ENCODE results near the gene GYS1. TPM values are rescaled to one million over a fixed set of nuclear protein-coding genes. Genes with fewer than 3 reads are reported as not detected.
"Not testable (repeated sequence)": the region's sequence is repeated elsewhere in the genome, so short reads cannot be mapped to it uniquely, and the experiment has no call there.

Gene GYS1
- total RNA-seq, 1 donor = 10.0 TPM

DNA sequence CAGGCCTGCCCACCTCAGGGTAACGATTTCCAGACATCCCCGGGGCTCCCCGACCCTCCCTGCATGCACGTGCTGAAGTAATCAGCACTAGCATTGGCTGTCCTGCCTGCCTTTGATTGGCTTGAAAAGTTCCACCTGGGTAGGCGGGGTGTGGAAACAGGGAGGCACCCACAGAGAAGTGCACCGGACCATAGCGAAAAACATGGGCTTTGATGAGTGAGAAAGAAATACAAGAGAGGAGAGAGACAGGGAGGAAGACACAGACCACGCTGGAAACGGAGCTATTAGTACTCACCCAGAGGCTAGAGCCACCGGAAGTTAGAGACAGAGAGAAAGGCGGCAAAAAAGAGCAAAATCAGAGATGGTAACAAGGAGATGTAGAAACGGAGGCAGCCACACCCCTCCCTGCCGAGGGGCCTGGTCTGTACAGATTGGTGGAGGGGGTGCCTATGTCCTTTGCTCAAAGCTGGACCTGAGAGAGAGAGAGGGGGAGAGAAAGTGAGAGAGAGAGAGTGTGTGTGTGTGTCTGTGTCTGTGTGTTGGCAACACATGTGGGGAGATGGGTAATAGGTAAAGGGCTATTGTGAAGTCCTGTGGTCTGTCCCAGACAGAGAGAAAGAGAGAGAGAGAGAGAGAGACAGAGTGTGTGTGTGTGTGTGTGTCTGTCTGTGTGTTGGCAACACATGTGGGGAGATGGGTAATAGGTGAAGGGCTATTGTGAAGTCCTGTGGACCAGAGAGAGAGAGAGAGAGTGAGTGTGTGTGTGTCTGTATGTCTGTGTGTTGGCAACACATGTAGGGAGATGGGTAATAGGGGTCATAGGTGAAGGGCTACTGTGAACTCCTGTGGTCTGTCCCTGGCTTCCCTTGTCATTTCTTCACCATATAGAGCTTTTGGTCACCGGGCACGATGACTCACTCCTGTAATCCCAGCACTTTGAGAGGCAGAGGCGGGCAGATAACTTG is 28.1 kb upstream of the GYS1 start:
- Histone ChIP-seq H3K4me3 (ENCODE audit: low read length) (no peak overlapping the region), H3K4me1 (ENCODE audit: insufficient read depth, low read length) (peaks cover 22% of the 10 kb centered on the region), H3K9me3 (ENCODE audit: low read depth, low read length) (no peaks in the 10 kb centered on the region), H3K27me3 (ENCODE audit: insufficient read depth, low read length) (peaks cover 14% of the 10 kb centered on the region)

DNA sequence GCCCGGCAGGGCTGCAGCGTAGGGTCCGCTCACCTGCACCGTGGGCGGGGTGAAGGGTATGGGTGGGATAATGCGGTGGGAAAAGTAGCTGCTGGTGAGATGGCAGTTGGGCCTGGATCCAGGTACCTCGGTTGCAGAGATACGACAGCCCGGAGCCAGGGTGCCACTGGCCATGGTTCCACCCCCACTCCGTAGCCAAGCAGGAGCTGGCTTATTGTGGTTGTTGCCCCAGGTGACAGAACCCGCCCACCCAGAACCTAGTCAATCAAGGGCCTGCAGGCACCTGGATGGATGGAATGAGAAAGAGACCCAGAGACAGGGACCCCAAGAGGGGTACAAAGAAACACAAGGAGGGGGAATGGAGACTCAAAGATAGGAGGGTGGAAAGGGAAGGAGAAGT is 27.2 kb upstream of the GYS1 start:
- H3K4me1 ChIP-seq (ENCODE audit: insufficient read depth, low read length) = peaks cover 22% of the 10 kb centered on the region
- H3K27me3 ChIP-seq (ENCODE audit: insufficient read depth, low read length) = peaks cover 14% of the 10 kb centered on the region
- no peaks in the 10 kb centered on the region for H3K9me3 ChIP-seq (ENCODE audit: low read depth, low read length)
- no peak overlapping the region for H3K4me3 ChIP-seq (ENCODE audit: low read length)

DNA sequence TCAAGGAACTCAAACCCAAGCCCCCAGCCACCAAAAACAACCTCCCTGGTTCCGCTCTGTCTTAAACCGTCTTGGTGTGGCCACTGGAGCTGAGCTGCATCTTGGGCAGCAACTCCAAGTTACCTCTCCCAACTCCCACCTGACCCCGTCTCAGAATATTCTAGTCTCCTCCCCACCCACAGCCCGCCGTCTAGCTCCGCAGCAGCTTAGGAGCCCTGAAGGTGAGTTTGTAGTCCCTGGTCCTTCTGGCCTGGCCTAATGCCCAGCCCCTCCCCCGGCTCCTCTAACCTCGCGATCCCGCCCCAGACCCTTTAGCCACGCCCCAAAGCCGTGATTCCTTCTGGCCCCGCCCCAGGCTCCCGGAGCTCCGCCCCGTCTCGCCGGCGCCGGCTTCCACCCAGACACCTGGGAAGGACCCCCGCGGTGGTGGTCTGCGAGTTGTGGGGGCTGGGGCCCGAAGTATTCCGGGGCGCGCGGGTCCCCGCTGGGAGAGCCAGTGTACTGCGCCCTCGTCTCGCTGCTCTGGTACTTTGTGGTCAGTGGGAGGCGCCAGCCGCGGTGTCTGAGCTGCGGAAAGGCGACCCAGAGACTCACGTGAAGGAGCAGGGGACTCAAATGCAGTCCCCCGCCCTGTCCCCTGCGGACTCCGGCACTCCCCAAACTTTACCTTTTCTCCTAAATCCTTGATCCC is 26.3 kb upstream of the GYS1 start:
- H3K4me3 ChIP-seq (ENCODE audit: low read length) = no peak overlapping the region
- H3K4me1 ChIP-seq (ENCODE audit: insufficient read depth, low read length) = peaks cover 22% of the 10 kb centered on the region

DNA sequence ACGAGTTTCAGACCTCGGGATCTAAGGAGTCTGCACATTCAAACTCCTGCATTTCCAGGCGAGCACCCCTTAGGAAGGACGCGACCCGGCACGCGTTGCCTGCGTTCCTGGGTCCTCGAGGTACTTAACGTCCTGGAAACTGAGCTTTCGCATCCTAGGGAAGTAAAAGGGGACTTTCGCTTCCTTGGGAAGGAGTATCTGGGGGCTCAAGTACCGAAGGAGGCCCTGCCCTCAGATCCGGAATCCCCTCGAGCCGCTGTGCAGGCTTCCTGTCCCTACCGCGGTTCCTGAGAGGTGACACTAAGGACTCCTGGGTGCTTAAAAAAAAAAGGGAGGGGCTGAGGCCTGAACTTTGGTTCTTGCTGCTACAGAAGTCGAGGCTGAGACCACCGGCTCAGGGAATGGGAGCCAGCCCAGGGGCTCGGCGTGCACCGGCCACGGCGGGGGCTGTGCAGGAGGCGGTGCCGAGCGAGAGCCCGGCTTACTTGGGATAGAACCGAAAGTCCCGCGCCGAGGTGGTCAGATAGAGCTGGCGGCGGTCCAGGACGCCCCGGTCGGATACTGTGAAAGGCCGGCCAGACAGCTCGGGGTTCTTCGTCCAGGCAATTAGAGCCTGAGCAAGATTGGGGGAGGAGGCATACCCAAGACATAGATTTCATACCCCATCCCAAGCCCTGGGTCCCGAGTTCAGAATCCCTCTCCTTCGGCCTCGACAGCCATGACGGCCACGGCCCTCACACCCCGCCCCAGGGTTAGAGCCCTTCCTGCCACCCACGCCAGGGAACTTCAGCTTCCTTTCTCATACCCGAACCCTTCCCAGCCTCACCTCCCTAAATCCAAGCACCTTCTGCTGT is 25.5 kb upstream of the GYS1 start:
- H3K4me1 ChIP-seq (ENCODE audit: insufficient read depth, low read length) = peaks cover 22% of the 10 kb centered on the region
- H3K9me3 ChIP-seq (ENCODE audit: low read depth, low read length) = not testable (repeated sequence)
- H3K27me3 ChIP-seq (ENCODE audit: insufficient read depth, low read length) = peaks cover 14% of the 10 kb centered on the region
- H3K4me3 ChIP-seq (ENCODE audit: low read length) = peak overlapping the region; percentile 32

More for the DNA sequence above, 26.3 kb upstream of the GYS1 start:
- H3K27me3 ChIP-seq (ENCODE audit: insufficient read depth, low read length) = peaks cover 14% of the 10 kb centered on the region
- H3K9me3 ChIP-seq (ENCODE audit: low read depth, low read length) = no peaks in the 10 kb centered on the region

DNA sequence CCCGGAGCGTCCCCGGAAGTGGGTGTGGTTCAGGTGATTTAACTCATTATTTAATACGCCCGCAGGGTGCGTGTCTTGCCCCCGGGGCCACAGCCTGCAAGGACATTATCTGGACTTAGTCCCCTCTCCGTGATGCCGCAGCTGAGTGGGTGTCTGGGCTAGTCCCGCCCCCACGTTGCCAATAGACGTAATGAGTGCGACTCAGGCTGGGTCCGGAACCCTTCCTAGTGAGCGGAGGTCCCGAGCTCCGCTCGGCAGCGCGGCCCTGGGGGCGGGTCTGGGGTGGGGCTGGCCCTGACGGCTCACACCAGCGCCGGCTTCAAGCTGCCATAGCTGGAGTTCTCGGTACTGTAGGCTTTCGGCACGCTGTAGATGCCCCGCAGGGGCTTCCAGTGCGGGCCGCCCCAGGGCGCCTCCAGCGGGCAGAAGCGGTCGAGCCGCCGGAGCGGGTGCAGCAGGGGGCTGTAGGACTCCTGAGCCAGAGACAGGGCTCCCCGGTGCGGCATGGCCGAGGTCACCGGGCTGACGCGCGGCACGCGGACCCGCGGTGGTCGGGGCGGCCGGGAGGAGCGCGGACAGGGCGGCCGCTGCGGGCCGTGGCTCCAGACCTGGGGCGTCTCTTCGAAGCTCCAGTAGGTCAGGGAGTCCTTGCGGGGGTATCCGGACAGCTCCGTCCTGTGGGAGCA is 24.7 kb upstream of the GYS1 start:
- H3K4me3 ChIP-seq (ENCODE audit: low read length) = peak overlapping the region; percentile 32

DNA sequence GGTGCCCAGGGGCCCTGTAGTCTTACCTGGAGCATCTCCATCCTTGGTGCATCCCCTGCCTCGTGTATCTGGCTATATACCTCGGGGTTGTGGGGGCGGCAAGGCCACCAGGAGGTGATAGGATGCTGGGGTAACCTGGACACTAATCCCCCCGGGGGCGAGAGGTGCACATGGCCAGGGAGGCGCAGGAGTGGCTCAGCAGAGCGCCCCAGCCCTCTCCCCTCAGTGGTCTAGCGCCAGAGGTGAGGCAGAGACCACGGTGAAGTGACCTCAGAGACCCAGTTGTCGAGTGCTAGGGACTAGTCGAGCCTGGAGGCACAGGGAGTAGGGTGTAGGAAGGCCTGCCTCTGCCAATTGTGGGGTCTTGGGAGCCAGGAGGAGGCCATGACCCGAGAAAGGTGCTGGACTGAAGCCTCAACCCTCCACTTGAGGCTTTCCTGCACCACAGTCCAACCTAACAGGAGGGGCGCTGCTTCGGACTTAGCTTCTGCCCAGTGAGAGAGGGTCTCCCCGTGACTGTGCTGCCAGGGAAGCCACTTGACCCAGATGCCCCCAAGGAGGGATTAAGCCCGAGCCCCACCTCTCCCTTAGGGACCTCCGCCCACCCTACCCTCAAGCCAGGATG is 24.0 kb upstream of the GYS1 start, which contains the start of gene LHB:
Gene LHB (minus strand): TSS at position 51 of the 625 bp plus-strand sequence. CDS start 10 bp downstream, at position 41.
- H3K9me3 ChIP-seq (ENCODE audit: low read depth, low read length) = no peaks in the 10 kb centered on the region
- peaks cover 14% of the 10 kb centered on the region for H3K27me3 ChIP-seq (ENCODE audit: insufficient read depth, low read length)
- peaks cover 22% of the 10 kb centered on the region for H3K4me1 ChIP-seq (ENCODE audit: insufficient read depth, low read length)
- peak within 1 kb of the TSS; percentile 32 for H3K4me3 ChIP-seq (ENCODE audit: low read length)

More for the DNA sequence above, 24.7 kb upstream of the GYS1 start:
- Histone ChIP-seq H3K27me3 (ENCODE audit: insufficient read depth, low read length) (peaks cover 14% of the 10 kb centered on the region), H3K4me1 (ENCODE audit: insufficient read depth, low read length) (peaks cover 22% of the 10 kb centered on the region), H3K9me3 (ENCODE audit: low read depth, low read length) (no peaks in the 10 kb centered on the region)

DNA sequence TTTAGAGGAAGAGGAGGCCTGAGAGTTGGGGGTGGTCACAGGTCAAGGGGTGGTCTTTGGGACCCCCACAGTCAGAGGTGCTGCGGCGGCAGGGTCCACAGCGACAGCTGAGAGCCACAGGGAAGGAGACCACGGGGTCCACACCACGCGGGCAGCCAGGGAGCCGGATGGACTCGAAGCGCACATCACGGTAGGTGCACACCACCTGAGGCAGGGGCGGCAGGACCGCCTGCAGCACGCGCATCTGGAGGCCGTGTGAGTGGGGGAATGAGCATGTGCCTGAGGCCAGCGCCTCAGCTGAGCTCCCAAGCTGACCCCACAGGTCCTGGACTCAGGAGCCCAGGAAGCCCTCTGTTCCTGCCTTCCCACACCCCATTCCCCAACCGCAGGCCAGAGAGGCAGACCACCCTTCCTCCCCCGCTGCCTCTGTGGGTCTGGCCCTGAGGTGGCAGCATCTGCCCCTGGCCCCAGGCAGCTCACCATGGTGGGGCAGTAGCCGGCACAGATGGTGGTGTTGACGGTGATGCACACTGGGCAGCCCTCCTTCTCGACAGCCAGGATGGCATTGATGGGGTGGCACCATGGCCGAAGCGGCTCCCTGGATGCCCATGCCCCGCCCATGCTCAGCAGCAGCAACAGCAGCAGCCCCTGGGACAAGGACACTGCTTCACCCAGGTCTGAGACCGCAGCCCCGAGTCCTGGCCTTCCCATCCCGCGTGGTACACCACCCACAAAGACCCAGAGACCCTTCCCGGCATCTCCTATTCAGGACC is 23.1 kb upstream of the GYS1 start:
- Histone ChIP-seq H3K27me3 (ENCODE audit: insufficient read depth, low read length) (peaks cover 14% of the 10 kb centered on the region), H3K4me1 (ENCODE audit: insufficient read depth, low read length) (peaks cover 22% of the 10 kb centered on the region), H3K9me3 (ENCODE audit: low read depth, low read length) (no peaks in the 10 kb centered on the region), H3K4me3 (ENCODE audit: low read length) (no peak overlapping the region)

DNA sequence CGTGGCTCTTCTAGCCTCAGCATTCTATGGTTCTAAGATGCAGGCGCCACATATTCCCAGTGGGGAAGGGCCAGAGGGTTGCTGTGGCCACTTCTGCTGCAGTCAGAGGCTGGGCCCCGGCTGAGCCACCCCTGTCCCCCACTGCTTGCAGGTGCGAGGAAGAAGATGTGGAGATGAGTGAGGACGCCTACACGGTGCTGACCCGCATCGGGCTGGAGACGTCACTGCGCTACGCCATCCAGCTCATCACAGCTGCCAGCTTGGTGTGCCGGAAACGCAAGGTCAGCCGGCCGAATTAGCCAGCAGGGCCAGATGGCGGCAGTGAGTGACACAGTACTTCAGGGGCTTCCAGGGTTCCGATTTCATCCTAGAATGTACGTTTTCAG is 21.8 kb upstream of the GYS1 start:
- peaks cover 22% of the 10 kb centered on the region for H3K4me1 ChIP-seq (ENCODE audit: insufficient read depth, low read length)

DNA sequence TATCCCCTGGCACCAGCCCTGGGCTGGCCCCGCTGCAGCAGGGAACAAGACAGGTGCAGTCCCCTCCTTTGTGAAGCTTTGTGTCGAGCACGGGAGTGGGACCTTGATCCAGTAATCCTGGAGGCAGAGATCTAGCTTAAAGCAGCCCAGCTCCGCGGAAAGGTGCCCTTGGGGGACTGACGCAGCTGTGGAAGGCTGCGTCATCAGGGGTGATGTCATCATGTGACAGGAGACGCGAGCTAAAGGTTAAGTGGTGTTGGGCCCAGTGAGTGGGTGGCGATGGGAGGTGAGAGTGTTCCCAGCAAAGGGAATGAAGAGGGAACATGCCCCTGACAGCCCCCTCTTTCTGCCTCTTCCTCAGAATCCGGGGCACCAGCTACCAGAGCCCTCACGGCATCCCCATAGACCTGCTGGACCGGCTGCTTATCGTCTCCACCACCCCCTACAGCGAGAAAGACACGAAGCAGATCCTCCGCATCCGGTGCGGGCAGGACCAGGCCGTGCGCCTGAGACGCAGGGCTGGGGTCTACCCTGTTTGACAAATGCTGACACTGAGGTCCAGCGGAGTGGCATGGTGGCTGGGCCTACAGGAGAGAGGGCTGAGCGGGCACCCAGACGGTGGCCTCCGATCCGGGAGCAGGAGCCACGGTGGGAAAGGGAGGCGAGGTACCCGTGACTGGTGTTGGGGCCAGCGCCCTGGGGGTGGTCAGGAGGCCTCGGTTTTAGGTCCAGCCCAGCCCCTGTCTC is 21.2 kb upstream of the GYS1 start:
- Histone ChIP-seq H3K4me1 (ENCODE audit: insufficient read depth, low read length) (peaks cover 19% of the 10 kb centered on the region), H3K9me3 (ENCODE audit: low read depth, low read length) (no peaks in the 10 kb centered on the region), H3K27me3 (ENCODE audit: insufficient read depth, low read length) (peaks cover 7% of the 10 kb centered on the region)

More for the DNA sequence above, 21.8 kb upstream of the GYS1 start:
- Histone ChIP-seq H3K9me3 (ENCODE audit: low read depth, low read length) (no peaks in the 10 kb centered on the region), H3K27me3 (ENCODE audit: insufficient read depth, low read length) (peaks cover 11% of the 10 kb centered on the region), H3K4me3 (ENCODE audit: low read length) (no peak overlapping the region)

DNA sequence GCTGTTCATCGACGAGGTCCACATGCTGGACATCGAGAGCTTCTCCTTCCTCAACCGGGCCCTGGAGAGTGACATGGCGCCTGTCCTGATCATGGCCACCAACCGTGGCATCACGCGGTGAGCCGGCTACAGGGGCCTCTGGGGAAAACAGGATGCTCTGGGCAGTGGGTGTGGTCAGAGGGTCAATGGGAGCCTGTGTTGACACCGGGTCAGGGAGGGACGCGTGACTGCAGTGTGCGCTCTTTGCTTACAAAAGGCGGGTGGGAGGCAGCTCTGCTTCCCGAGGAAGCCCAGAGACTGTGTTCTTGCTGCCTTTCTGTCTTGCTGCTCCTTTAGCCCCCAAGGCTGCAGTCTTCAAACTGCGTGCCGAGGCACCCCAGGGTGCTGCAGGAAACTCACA is 18.1 kb upstream of the GYS1 start:
- H3K4me3 ChIP-seq (ENCODE audit: low read length) = no peak overlapping the region
- no peaks in the 10 kb centered on the region for H3K9me3 ChIP-seq (ENCODE audit: low read depth, low read length)
- no peaks in the 10 kb centered on the region for H3K27me3 ChIP-seq (ENCODE audit: insufficient read depth, low read length)
- no peaks in the 10 kb centered on the region for H3K4me1 ChIP-seq (ENCODE audit: insufficient read depth, low read length)

More for the DNA sequence above, 21.2 kb upstream of the GYS1 start:
- no peak overlapping the region for H3K4me3 ChIP-seq (ENCODE audit: low read length)

DNA sequence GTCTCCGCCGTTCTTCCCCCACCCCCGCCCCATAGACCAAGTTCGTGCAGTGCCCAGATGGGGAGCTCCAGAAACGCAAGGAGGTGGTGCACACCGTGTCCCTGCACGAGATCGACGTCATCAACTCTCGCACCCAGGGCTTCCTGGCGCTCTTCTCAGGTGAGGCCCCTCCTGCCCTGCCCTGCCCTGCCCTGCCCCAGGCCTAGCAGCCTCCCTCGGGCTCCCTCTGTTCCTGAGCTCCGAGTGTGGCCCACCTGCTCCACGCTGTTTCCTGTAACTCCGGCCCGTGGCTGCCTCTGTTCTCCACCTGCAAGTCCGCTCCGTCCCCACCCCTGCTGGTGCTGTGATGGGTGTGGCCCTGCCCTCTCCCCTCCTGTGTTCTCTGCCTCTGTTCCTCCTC is 17.3 kb upstream of the GYS1 start:
- no peaks in the 10 kb centered on the region for H3K4me1 ChIP-seq (ENCODE audit: insufficient read depth, low read length)
- no peaks in the 10 kb centered on the region for H3K27me3 ChIP-seq (ENCODE audit: insufficient read depth, low read length)
- H3K9me3 ChIP-seq (ENCODE audit: low read depth, low read length) = no peaks in the 10 kb centered on the region

DNA sequence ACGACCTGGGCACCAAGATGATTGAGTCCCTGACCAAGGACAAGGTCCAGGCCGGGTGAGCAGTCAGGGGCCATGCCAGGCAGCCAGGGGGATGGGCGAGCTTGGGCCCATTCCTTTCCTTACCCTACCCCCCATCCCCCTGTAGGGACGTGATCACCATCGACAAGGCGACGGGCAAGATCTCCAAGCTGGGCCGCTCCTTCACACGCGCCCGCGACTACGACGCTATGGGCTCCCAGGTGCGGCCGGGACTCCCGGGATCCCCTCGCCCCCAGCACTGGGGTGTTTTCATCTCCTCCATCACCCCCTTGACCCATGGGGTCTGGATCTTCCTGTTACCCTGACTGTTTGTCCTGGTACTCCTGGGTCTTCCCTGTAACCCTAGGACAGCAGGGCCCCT is 16.7 kb upstream of the GYS1 start:
- Histone ChIP-seq H3K4me1 (ENCODE audit: insufficient read depth, low read length) (no peaks in the 10 kb centered on the region), H3K27me3 (ENCODE audit: insufficient read depth, low read length) (no peaks in the 10 kb centered on the region), H3K4me3 (ENCODE audit: low read length) (no peak overlapping the region), H3K9me3 (ENCODE audit: low read depth, low read length) (no peaks in the 10 kb centered on the region)

More for the DNA sequence above, 17.3 kb upstream of the GYS1 start:
- H3K4me3 ChIP-seq (ENCODE audit: low read length) = no peak overlapping the region

DNA sequence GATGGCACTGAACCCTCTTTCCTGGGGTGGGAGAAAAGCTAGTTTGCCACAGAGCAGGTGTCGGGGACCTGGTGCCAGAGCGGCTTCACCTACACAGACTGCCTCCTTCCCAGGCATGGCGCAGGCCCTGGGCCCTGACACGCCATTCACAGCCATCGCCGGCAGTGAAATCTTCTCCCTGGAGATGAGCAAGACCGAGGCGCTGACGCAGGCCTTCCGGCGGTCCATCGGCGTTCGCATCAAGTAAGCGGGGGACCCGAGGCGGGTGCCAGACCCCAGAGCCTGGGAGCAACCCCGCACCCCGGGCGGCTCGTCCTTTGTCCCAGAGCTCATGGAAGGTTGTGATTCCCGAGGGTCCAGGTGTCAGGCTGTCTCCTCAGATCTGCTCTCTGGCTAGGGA is 13.8 kb upstream of the GYS1 start:
- H3K9me3 ChIP-seq (ENCODE audit: low read depth, low read length) = no peaks in the 10 kb centered on the region
- no peaks in the 10 kb centered on the region for H3K4me1 ChIP-seq (ENCODE audit: insufficient read depth, low read length)
- no peak overlapping the region for H3K4me3 ChIP-seq (ENCODE audit: low read length)
- no peaks in the 10 kb centered on the region for H3K27me3 ChIP-seq (ENCODE audit: insufficient read depth, low read length)

Data from mononuclear cell (primary cell).